ENCODE measurements around the gene EGLN1.

Gene EGLN1

GRCh38 chr1:231393668-231394067 lies 28.4 kb downstream of the EGLN1 start:
- no peaks in the 10 kb centered on the region for H3K9me2 ChIP-seq (ENCODE audit: low read depth, low read length)
- H3K27ac ChIP-seq (ENCODE audit: low read depth, low read length, poor library complexity, severe bottlenecking): no peak overlapping the region
- no peaks in the 10 kb centered on the region for H3K27me3 ChIP-seq (ENCODE audit: insufficient read depth, low read length)
- H4K20me1 ChIP-seq (ENCODE audit: insufficient read depth, low read length): 0 out of 2 replicates have a peak, but pooled peaks cover 3% of the 10 kb centered on the region
- no peak overlapping the region for H2AFZ ChIP-seq (ENCODE audit: low read length)
- TF ChIP-seq CTCF (IDR thresholded peaks at IDR 0.05; ENCODE audit: low read length) (no peak), EZH2 (IDR thresholded peaks at IDR 0.05; ENCODE audit: borderline replicate concordance, low read length) (no peak)
- no peaks in the 10 kb centered on the region for H3F3A ChIP-seq (ENCODE audit: insufficient read depth, low read length)
- no peak overlapping the region for H3K4me2 ChIP-seq (ENCODE audit: low read length)
- no peak overlapping the region for H3K4me3 ChIP-seq (ENCODE audit: low read depth, low read length, poor library complexity, severe bottlenecking)
- H3K4me1 ChIP-seq (ENCODE audit: insufficient read depth, low read length, severe bottlenecking): peaks cover 9% of the 10 kb centered on the region
- peaks cover 12% of the 10 kb centered on the region for H3K79me2 ChIP-seq (ENCODE audit: insufficient read depth, low read length)
- H3K9ac ChIP-seq (ENCODE audit: low read length): no peak overlapping the region
- no peaks in the 10 kb centered on the region for H3K9me3 ChIP-seq (ENCODE audit: low read length)
- H3K36me3 ChIP-seq (ENCODE audit: insufficient read depth, low read length): no peaks in the 10 kb centered on the region; the same call in 1 of the 2 replicates

- TF ChIP-seq EZH2 (IDR thresholded peaks at IDR 0.05; ENCODE audit: borderline replicate concordance, low read length) (no peak), CTCF (IDR thresholded peaks at IDR 0.05; ENCODE audit: low read length) (no peak)
- Histone ChIP-seq H3K4me2 (ENCODE audit: low read length) (no peak overlapping the region), H3K9me2 (ENCODE audit: low read depth, low read length) (no peaks in the 10 kb centered on the region), H4K20me1 (ENCODE audit: insufficient read depth, low read length) (no peaks in the 10 kb centered on the region), H3K4me3 (ENCODE audit: low read depth, low read length, poor library complexity, severe bottlenecking) (no peak overlapping the region), H3K27ac (ENCODE audit: low read depth, low read length, poor library complexity, severe bottlenecking) (no peak overlapping the region), H3K9ac (ENCODE audit: low read length) (no peak overlapping the region), H3F3A (ENCODE audit: insufficient read depth, low read length) (no peaks in the 10 kb centered on the region), H3K27me3 (ENCODE audit: insufficient read depth, low read length) (no peaks in the 10 kb centered on the region), H3K9me3 (ENCODE audit: low read length) (no peaks in the 10 kb centered on the region), H3K36me3 (ENCODE audit: insufficient read depth, low read length) (no peaks in the 10 kb centered on the region), H3K79me2 (ENCODE audit: insufficient read depth, low read length) (peaks cover 5% of the 10 kb centered on the region; the same call in 1 of the 2 replicates), H2AFZ (ENCODE audit: low read length) (no peak overlapping the region), H3K4me1 (ENCODE audit: insufficient read depth, low read length, severe bottlenecking) (peaks cover 9% of the 10 kb centered on the region)
Measured at GRCh38 chr1:231392389-231393131, 29.5 kb downstream of the EGLN1 start.

- no peak overlapping the region for H2AFZ ChIP-seq (ENCODE audit: low read length)
- no peak overlapping the region for H3K4me2 ChIP-seq (ENCODE audit: low read length)
- H3K27me3 ChIP-seq (ENCODE audit: insufficient read depth, low read length): no peaks in the 10 kb centered on the region
- H3K4me1 ChIP-seq (ENCODE audit: insufficient read depth, low read length, severe bottlenecking): peaks cover 4% of the 10 kb centered on the region
- H3K4me3 ChIP-seq (ENCODE audit: low read depth, low read length, poor library complexity, severe bottlenecking): no peak overlapping the region
- no peak overlapping the region for H3K27ac ChIP-seq (ENCODE audit: low read depth, low read length, poor library complexity, severe bottlenecking)
- no peaks in the 10 kb centered on the region for H3K9me3 ChIP-seq (ENCODE audit: low read length)
- TF ChIP-seq CTCF (IDR thresholded peaks at IDR 0.05; ENCODE audit: low read length) (no peak), EZH2 (IDR thresholded peaks at IDR 0.05; ENCODE audit: borderline replicate concordance, low read length) (no peak)
- H3K9me2 ChIP-seq (ENCODE audit: low read depth, low read length): no peaks in the 10 kb centered on the region
- H3F3A ChIP-seq (ENCODE audit: insufficient read depth, low read length): no peaks in the 10 kb centered on the region
- no peaks in the 10 kb centered on the region for H3K36me3 ChIP-seq (ENCODE audit: insufficient read depth, low read length)
- peaks cover 5% of the 10 kb centered on the region; the same call in 1 of the 2 replicates for H3K79me2 ChIP-seq (ENCODE audit: insufficient read depth, low read length)
- H3K9ac ChIP-seq (ENCODE audit: low read length): no peak overlapping the region
- no peaks in the 10 kb centered on the region for H4K20me1 ChIP-seq (ENCODE audit: insufficient read depth, low read length)
Measured at GRCh38 chr1:231390071-231390470, 32.0 kb downstream of the EGLN1 start.
